Keratinocyte (primary cell): ENCODE measurements around the gene ZNF479. TPM values are rescaled to one million over a fixed set of nuclear protein-coding genes. Genes with fewer than 3 reads are reported as not detected.

ENCODE experiments used
- DNase-seq: peaks from one replicate; pipeline ENCODE4 v3.0.0-alpha.2; 2011; ENCODE audit warnings: low read depth, missing footprints, low spot score
- FAIRE-seq: peaks from 2 replicates; lab custom pipeline; 2011; peaks lifted over from hg19 to GRCh38; lab: Jason Lieb, UNC
- H2AFZ ChIP-seq: 2 replicates; pipeline ENCODE4 v1.6.0; 2012; ENCODE audit warnings: low read length, control low read depth, inconsistent platforms; ENCODE audit not compliant: control insufficient read depth
- H3K27ac ChIP-seq: 2 replicates; pipeline ENCODE4 v1.5.1; 2011; ENCODE audit warnings: low read length; ENCODE audit not compliant: control insufficient read depth, insufficient read depth
- H3K27me3 ChIP-seq: 3 replicates; pipeline ENCODE4 v1.6.0; 2011; ENCODE audit warnings: low read length; ENCODE audit not compliant: control insufficient read depth, insufficient read depth; ENCODE audit errors: extremely low read depth
- H3K36me3 ChIP-seq, 2 experiments: 2 replicates in 1 of 2; 3 replicates in 1 of 2; pipeline ENCODE4 v1.5.1; 2011; ENCODE audit warnings: low read length in 2 of 2, mild to moderate bottlenecking in 1 of 2; ENCODE audit not compliant: control insufficient read depth in 2 of 2, insufficient read depth in 2 of 2; ENCODE audit errors: extremely low read depth in 1 of 2
- H3K4me1 ChIP-seq: 3 replicates; pipeline ENCODE4 v1.5.1; 2011; ENCODE audit warnings: low read length; ENCODE audit not compliant: control insufficient read depth, insufficient read depth; ENCODE audit errors: extremely low read depth
- H3K4me2 ChIP-seq: 3 replicates; pipeline ENCODE4 v1.6.0; 2011; ENCODE audit warnings: low read depth, low read length; ENCODE audit not compliant: control insufficient read depth, insufficient read depth; ENCODE audit errors: extremely low read depth
- H3K4me3 ChIP-seq, 3 experiments: fragments of 200-600 bp in 1 of 3; sonication (generic) in 1 of 3; 2 replicates in 2 of 3; 3 replicates in 1 of 3; pipeline ENCODE4 v1.5.1; 2011 to 2016; ENCODE audit warnings: low read length in 3 of 3, mild to moderate bottlenecking in 3 of 3, control low read depth in 2 of 3, inconsistent platforms in 1 of 3, low read depth in 1 of 3, mixed read lengths in 1 of 3, mixed run types in 1 of 3, moderate library complexity in 1 of 3; ENCODE audit not compliant: control insufficient read depth in 2 of 3, insufficient read depth in 2 of 3; ENCODE audit errors: extremely low read depth in 1 of 3
- H3K79me2 ChIP-seq: 2 replicates; pipeline ENCODE4 v1.6.0; 2012; ENCODE audit warnings: low read length; ENCODE audit not compliant: control insufficient read depth, insufficient read depth
- H3K9ac ChIP-seq: 3 replicates; pipeline ENCODE4 v1.6.0; 2011; ENCODE audit warnings: low read length; ENCODE audit not compliant: control insufficient read depth, insufficient read depth; ENCODE audit errors: extremely low read depth
- H3K9me1 ChIP-seq: 3 replicates; pipeline ENCODE4 v1.6.0; 2011; ENCODE audit warnings: low read length; ENCODE audit not compliant: control insufficient read depth, insufficient read depth; ENCODE audit errors: extremely low read depth
- H3K9me3 ChIP-seq: 2 replicates; pipeline ENCODE4 v1.5.1; 2012; ENCODE audit warnings: low read depth, low read length; ENCODE audit not compliant: control insufficient read depth
- H4K20me1 ChIP-seq: 3 replicates; pipeline ENCODE4 v1.6.0; 2011; ENCODE audit warnings: low read length; ENCODE audit not compliant: control insufficient read depth, insufficient read depth; ENCODE audit errors: extremely low read depth
- EZH2 ChIP-seq: IDR thresholded peaks from one replicate; pipeline ENCODE4 v1.6.1; 2012; ENCODE audit warnings: inconsistent platforms, mild to moderate bottlenecking, low read length, moderate library complexity
- dilution Hi-C: fragments of 300-500 bp; cut with MboI; formaldehyde crosslinking; loops from one replicate; pipeline ENCODE4 v1.7.0; 2020; ENCODE audit warnings: low sequenced_read_pairs; ENCODE audit not compliant: extremely low pct_ligation_motif_present
- polyA plus RNA-seq, 5 experiments: library from polyadenylated mRNA; depleted of rRNA in 3 of 5; stranded (reverse) in 3 of 5; stranded (forward) in 1 of 5; unstranded in 1 of 5; fragments of >200 nt; gene quantifications; 1 replicate in 1 of 5; 2 replicates in 3 of 5; 3 replicates in 1 of 5; pipeline versions ENCODE4 v1.2.1 to v1.2.3, GENCODE V29; 2011 to 2012; ENCODE audit warnings: missing spikeins in 2 of 5, low read depth in 1 of 5, low replicate concordance in 1 of 5
- TF ChIP-seq, protein P1 (sequence below), 3 experiments: IDR thresholded peaks in 1 of 3; conservative IDR thresholded peaks in 1 of 3; optimal IDR thresholded peaks in 1 of 3; 2 replicates in 2 of 3; 3 replicates in 1 of 3; pipeline versions ENCODE3 to v1.5.1; 2011; ENCODE audit warnings: low read length in 3 of 3, mild to moderate bottlenecking in 3 of 3, moderate library complexity in 2 of 3, control low read depth in 1 of 3, inconsistent platforms in 1 of 3; ENCODE audit not compliant: insufficient read depth in 2 of 3; ENCODE audit errors: extremely low read depth in 1 of 3

Gene ZNF479
- polyA plus RNA-seq, 1 donor (not counting 4 experiments of a cell fraction or from before 2014, with no cell fraction given), result not detected

DNA sequence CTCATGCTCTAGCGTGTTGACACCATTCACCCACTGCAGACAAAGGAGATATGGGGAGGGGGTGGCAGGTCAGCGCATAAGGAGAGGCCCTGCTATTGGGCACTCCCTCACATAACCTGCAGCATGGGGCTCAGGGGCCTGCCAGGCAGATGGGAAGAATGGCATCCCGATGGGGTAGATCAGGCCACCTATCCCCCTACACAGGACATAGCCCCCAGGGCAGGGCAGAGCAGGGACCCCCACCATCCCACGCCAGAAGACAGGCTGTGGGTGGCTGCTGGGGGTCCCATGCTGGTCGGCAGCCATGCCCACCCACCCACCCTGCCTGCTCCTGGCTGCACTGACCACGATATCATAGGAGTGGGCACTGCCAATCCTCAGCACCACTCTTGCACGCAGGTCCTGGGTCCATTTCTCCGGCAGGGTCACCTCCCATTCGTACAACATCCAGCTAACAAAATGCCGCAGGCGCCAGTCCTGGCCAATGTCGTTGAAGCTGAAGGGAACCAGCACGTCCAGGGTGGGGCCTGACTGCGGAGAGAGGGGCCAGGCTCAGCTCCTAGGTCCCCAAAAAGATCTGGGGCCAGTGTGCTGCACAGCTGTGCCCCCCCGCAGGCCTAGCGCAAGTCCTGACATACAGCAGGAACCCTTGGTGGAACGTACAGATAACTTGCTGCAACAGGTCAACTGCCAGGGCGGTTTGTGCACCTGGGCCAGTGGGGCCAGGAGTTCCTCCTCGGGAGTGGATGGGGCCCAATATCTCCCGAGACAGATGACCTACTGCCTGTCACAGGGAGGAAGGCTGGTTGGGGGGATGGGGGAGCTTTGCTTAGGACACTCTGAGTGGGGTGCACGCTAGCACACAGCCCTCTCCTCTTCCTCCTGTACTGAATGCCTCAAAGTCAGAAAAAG is 45.9 kb upstream of the ZNF479 start:
- Histone ChIP-seq H3K79me2 (no peaks in the 10 kb centered on the region), H2AFZ (no peak overlapping the region), H3K36me3 (no peaks in the 10 kb centered on the region), H3K27me3 (no peaks in the 10 kb centered on the region), H4K20me1 (no peaks in the 10 kb centered on the region), H3K27ac (no peak overlapping the region), H3K9me3 (peaks cover 23% of the 10 kb centered on the region), H3K4me1 (no peaks in the 10 kb centered on the region), H3K4me3 (no peak overlapping the region), H3K4me2 (no peak overlapping the region), H3K9me1 (no peaks in the 10 kb centered on the region), H3K9ac (no peak overlapping the region)
- DNase-seq (no peak), FAIRE-seq (no peak)
- dilution Hi-C loops, result no loop called here
- no peak for TF ChIP-seq EZH2
- TF ChIP-seq, protein P1, sequence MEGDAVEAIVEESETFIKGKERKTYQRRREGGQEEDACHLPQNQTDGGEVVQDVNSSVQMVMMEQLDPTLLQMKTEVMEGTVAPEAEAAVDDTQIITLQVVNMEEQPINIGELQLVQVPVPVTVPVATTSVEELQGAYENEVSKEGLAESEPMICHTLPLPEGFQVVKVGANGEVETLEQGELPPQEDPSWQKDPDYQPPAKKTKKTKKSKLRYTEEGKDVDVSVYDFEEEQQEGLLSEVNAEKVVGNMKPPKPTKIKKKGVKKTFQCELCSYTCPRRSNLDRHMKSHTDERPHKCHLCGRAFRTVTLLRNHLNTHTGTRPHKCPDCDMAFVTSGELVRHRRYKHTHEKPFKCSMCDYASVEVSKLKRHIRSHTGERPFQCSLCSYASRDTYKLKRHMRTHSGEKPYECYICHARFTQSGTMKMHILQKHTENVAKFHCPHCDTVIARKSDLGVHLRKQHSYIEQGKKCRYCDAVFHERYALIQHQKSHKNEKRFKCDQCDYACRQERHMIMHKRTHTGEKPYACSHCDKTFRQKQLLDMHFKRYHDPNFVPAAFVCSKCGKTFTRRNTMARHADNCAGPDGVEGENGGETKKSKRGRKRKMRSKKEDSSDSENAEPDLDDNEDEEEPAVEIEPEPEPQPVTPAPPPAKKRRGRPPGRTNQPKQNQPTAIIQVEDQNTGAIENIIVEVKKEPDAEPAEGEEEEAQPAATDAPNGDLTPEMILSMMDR (optimal IDR thresholded peaks at IDR 0.05 in 1 of 3, IDR thresholded peaks at IDR 0.05 in 1 of 3, conservative IDR thresholded peaks at IDR 0.05 in 1 of 3; ENCODE audit: extremely low read depth in 1 of 3, insufficient read depth in 2 of 3, low read length in 3 of 3), result no peak

DNA sequence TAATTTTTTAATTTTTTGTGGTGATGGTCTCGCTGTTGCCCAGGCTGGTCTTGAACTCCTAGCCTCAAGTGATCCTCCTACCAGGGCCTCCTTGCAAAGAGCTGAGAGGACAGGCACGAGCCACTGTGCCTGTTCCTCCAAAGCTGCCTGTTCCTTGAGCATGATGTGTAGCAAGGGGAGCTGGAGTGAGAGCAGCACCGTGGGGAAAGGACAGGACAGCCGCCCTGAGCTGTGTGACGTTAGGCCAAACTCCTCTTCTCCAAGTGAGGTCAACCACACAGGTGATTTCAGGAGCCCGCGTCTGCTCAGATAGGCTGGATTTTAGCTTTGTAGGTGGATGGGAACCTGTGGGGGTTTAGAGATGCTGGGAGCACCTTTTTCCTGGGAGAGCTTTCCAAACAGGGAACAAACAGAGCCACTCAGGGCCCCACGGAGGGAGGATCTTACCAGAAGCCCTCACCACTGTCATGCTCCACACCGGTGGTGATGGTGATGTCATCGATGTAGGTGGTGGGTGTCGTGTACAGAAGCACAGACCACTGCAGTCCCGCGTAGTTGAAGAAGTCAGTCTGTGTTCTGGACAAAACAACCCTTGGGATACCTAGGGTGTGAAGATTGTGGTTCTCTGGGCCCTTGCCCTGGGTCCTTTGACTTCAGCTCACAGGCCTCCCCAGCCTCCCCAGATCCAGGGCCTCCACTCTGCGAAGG is 44.8 kb upstream of the ZNF479 start:
- Histone ChIP-seq H3K79me2 (no peaks in the 10 kb centered on the region), H3K27me3 (no peaks in the 10 kb centered on the region), H3K4me1 (no peaks in the 10 kb centered on the region), H3K36me3 (no peaks in the 10 kb centered on the region), H3K4me3 (no peak overlapping the region), H2AFZ (no peak overlapping the region), H3K9me3 (peaks cover 21% of the 10 kb centered on the region), H3K27ac (no peak overlapping the region), H3K9me1 (no peaks in the 10 kb centered on the region), H3K4me2 (no peak overlapping the region), H4K20me1 (no peaks in the 10 kb centered on the region), H3K9ac (no peak overlapping the region)
- dilution Hi-C loops, result no loop called here
- FAIRE-seq (no peak), DNase-seq (no peak)
- TF ChIP-seq EZH2, result no peak
- TF ChIP-seq, protein P1 (optimal IDR thresholded peaks at IDR 0.05 in 1 of 3, IDR thresholded peaks at IDR 0.05 in 1 of 3, conservative IDR thresholded peaks at IDR 0.05 in 1 of 3; ENCODE audit: extremely low read depth in 1 of 3, insufficient read depth in 2 of 3, low read length in 3 of 3), result no peak
